ENCODE results near the gene CNTN5.

The CNTN5 gene

DNA sequence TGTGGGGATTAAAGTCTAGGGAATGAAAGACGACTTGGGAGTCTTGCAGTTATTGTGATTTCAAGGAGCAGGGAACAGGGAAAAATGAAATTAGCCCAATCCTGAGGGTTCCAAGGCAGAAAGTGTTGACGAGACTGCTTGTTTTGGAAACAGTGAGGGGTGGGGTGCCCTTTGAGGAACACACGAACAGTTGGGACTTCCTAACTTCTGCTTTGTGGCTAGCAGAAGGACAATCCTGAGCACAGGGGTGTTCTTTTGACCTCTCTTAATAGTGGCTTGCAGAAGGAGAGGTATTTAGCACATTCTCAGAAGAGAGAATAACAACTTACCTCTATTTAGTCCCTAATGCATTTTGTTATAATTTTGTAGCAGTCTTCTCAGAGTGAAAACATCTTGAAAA is 1120.5 kb downstream of the CNTN5 start:
- no peak for DNase-seq

DNA sequence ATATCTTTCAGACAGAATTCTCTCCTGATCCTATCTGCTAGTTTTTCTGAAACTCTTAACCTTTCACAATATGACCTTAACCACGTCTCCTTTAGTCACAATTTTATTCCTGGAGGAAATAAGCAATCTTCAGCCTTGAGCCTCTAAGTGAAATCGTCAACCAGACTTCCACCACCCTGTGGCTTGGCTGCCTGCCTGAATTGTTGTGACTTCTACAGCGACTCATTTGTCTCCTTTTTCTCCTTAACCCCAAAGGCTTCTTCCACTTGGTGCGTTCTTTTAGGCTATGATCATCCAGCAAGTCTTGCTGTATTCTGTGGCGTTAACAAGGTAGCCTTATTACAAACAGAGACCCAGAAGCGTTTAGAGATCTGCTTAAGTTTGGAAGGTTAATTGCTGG is 1131.2 kb downstream of the CNTN5 start:
- DNase-seq = no peak

DNA sequence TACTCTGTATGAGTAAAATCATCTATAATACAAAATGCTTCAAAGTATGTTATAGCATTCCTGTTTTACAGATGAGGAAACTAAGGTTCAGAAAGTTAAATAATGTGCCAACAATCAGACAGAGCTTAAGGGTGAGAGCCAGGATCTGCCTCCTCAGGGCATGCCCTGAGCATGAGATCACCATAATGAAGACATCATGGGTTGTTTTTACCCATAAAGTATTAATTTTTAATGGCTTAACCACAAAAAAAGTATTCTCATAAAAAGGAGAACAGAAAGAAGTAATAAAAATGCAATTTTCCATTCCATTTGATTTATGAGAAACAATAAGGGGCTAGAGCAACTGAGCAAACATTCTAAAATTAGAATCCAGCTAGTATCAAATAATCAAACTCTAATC is 1132.0 kb downstream of the CNTN5 start:
- DNase-seq = no peak

DNA sequence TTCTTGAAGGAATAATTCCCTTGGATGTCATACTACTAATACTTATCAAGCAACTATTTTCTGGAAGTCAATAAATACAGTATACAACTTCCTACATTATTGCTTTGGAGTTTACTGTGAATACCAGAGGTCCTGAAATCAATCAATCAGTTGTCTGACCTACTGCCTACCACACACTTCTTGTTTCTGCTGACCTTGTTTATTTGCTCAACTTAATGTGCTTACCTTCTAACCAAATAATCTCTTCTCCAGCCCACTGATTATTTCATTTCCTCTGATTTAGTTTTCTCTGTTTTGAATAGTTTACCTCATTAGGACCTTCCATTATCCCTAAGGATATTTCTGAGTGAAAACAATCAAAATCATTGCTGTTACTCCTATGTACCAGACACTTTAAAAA is 1142.7 kb downstream of the CNTN5 start:
- no peak for DNase-seq

DNA sequence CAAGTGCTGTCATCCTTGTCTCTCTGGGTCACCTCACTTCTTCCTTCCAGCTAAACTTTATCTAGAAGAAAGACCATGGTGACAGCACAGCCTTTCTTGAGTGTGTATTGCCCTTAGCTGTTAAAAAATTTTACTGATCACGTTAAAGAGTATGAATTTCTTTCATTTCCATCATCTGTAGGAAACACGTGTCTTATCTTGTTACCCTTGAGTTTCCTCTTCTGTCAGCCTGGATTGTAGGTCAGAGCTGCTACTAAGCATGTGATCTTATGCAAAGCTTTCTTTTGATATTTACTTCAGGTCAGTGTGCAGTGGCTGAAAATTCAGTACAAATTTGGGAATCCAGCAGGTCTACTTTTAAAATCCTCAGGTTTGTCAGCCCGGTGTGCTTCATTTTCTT is 1154.1 kb downstream of the CNTN5 start:
- no peak for DNase-seq

DNA sequence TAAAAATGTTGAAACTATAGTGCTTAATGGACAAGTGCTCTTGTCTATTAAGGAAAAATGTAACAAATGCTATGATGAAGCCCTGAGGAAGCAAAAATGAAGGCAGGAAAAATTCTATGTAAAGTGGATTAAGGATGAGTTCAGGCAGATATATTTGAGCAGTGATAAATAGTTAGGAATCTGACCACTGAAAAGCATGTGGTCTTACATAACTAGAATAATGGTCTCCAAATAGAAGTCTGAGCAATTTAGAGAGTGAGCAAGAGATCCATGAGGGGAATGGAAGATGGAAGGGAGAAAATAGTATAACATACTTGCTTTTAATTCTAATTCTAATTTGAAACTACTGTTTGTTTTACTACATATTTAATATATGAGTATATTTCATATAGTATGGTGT is 1155.7 kb downstream of the CNTN5 start:
- DNase-seq = no peak

DNA sequence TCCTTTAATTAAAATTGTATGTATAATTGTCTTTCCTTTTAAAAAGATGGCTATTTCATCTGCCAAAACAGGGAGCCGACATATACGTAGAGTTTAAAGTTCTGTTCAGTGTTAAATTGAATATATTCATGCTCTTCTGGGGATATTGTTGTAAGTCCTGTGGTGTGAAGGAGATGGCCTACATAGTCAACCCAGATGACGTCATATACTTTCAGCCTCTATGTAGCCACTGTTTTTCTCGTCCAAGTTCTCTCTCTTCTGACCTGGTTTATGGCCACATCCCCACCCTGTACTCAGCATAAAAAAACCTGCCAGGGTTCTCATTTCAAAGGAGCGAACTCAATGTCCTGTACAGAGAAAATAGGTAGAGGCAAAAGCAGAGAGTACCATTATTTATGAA is 1156.9 kb downstream of the CNTN5 start:
- no peak for DNase-seq

DNA sequence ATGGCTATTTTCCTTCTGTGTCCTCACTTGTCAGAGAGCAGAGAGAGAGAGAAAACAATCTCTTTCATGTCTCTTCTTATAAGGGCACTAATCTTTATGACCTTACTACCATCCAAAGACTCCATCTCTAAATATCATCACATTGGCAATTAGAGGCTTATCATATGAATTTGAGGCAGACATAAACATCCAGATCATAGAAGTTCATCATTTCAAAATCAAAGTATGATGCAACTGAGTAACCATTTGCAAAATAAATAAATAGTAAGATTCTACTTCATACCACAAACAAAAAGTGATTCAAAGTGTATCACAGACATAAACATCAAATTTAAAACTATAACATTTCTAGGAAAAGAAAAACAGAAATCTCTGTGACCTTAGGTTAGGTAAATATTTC is 1161.6 kb downstream of the CNTN5 start:
- no peak for DNase-seq

DNA sequence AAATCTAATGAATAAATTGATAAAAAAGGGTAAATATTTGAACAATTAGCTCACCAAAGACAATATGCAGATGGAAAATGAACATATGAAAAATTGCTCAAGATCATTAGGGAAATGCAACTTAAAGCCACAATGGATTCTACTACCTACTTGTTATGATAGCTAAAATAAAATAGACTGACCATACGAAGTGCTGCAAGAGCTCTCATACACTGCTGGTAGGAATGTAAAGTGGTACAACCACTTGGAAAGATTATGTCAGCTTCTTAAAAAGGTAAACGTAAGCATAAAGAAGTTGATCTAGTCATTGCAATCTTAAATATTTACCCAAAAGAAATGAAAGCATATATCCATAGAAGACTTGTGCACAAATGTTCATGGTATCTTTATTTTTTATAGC is 1162.2 kb downstream of the CNTN5 start:
- no peak for DNase-seq

DNA sequence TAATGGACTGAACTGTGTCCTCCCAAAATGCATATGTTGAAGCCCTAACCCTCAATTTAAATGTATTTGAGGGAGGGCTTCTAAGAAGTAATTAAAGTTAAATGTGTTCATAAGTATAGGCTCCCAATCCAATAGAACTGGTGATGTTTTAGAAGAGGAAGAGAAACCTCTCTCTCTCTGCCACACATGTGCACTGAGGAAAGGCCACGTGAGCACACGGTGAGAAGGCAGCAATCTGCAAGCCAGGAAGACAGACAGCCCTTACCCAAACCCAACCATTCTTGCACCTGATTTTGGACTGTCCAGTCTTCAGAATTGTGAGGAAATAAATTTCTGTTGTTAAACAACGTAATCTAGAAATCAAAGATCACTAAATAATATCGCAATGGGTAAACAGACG is 1164.8 kb downstream of the CNTN5 start:
- DNase-seq = no peak

DNA sequence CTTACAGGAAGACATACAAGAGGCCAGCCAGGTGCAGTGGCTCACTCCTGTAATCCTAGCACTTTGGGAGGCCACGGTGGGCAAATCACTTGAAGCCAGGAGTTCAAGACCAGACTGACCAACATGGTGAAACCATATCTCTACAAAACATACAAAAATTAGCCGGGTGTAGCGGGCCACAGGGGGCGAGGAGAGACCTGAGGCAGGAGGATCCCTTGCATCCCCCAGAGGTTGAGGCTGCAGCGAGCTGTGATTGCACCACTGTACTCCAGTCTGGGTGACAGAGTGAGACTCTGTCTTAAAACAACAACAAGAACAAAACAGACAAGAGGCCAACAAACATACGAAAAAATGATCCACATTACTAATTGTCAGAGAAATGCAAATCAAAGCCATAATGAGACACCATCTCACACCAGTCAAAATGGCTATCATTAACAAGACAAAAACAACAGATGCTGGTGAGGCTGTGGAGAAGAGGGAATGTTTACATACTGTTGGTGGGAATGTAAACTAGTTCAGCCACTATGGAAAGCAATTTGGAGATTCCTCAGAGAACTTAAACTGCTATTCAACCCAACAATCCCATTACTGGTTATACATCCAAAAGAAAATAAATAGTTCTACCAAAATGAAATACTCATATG is 1167.5 kb downstream of the CNTN5 start:
- DNase-seq = no peak

DNA sequence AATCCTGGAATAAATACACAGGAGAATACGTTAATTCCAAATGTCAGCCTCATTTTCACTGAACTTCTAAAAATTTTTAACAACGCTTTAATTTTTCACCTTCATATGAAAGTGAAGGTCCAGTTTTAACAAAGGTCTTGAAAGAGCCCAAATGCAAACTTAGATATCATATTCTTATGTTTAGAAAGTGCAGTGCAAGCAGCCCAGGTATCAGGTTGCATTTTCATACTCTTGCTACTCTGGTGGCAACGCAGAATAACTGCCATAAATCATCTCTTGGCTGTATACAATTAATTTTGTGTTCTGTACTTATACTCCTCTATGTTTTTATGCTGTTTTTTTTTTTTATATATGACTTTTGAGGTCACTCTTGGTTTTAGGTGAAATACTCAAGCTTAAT is 1169.6 kb downstream of the CNTN5 start:
- DNase-seq = no peak

DNA sequence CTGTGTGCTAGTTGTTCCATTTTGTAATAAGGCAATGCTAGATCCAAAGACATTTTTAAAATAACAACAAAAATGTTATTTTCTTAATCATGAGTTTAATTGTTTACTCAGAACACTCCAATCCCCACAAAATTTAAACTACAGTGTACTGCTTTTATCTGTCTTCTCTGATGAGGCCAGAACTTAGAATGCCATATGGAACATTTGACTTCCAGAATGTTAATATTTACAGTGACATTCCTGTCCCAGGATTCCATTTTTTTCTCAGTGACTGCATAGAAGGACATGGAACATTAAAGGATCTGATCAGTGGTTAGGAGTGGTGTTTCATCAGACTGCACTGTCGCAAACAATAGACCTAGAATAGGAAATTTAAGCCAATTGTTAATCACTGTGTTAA is 1171.4 kb downstream of the CNTN5 start:
- DNase-seq = no peak

DNA sequence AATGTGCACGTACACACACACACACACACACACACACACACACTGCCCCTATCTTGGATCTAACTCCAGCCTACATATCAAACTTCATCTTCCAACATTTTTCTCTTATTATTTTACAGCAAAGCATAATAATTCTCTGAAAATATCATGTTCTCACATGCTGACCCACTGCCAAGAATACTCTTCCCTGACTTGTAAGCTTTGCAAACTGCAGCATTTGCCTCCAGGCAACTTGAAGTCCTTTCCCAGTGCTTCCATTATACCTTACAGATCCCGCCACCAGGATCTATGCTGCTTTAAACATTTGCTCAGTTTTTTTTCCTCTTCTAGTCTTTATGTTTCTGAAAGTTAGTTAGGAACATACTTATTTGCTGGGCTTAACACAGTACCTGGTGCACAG is 1183.0 kb downstream of the CNTN5 start:
- no peak for DNase-seq

DNA sequence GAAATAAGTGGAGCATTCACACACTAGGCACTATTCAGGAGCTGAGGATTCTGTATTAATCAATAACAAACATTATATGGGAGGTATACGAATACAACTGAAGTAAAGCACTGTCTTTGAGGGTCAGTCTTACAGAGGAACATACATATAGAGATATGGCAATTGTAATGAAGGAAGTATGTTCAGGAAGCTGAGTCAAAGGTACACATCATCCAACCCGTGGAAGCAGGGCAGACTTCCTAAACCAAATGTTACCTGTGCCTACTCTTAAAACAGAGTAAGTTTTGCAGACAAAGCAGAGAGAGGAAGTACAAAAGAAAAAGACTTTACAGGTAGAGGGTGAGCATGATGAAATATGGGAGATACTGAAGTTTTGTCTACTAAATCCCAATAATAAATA is 1185.2 kb downstream of the CNTN5 start:
- no peak for DNase-seq

DNA sequence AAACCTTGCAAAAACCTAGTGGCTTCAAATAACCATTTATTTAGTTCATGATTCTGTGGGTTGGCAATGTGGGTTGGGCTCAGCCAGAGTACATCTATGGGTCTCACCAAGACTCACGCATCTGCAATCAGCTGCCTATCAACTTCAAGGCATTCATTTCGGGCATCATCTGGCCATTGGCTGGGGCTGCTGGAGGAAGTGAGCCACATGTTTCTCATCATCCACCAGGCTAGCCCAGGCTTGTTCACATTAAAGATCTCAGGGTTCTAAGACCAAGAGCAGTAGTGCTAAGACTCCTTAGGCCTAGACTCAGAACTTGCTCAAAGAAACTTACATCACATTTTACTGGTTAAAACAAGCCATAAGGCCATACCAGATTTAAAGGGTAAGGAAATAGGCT is 1187.5 kb downstream of the CNTN5 start:
- no peak for DNase-seq

DNA sequence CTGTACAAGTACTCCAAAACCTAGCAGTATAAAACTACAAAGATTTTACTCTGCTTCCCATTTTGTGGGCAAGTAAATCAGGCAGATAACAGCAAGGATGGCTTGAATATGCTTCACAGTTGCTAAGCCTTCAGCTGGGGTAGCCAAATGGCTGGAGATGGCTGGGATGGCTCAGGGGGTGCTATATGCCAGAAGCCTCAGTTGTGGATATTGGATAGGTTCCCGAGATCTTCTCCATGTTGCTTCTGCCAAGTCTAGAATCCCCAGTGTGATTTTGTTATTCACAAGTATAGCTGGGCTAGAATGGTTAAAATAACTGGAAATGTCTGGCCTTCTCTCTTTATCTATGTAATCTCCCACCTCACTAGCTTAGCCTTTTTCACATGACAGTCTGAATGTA is 1194.0 kb downstream of the CNTN5 start:
- no peak for DNase-seq

DNA sequence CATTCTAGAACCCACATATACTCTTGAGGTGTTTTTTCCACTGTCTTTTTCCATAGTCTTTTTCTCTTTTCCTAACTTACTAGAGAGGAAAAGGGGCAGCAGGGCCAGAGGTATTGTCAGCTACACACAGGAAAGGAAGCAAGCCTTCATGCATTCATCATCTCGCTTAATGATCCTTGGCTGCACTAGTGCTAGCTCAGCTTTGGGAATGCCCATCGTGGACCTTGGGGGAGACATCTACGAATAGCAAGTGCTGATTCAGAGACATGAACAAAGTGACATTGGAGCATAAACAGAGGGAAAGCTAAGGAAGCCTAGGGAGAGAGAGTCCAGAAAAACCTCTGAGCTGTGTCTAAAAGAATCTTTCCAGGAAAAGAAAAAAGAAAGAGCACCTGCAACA is 1200.1 kb downstream of the CNTN5 start:
- DNase-seq = no peak

DNA sequence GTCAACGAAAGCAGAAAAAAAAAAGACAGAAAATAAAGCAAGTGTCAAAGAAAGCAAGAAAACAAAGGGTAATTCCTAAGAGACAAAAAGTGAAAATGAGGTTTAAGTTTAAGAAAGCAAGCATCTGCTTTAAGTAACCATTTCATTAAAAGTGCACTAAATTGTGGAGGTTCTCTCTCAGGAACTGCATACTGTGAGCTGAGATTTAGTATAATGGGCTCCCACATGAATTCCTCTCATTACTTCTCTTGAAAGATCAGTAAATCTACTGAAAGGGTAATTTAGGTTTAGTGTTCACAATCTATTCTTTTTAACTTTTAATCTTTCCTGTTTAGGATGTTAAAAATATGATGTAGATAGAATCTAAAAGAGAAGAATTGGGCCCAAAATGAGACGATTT is 1201.0 kb downstream of the CNTN5 start:
- DNase-seq = no peak

DNA sequence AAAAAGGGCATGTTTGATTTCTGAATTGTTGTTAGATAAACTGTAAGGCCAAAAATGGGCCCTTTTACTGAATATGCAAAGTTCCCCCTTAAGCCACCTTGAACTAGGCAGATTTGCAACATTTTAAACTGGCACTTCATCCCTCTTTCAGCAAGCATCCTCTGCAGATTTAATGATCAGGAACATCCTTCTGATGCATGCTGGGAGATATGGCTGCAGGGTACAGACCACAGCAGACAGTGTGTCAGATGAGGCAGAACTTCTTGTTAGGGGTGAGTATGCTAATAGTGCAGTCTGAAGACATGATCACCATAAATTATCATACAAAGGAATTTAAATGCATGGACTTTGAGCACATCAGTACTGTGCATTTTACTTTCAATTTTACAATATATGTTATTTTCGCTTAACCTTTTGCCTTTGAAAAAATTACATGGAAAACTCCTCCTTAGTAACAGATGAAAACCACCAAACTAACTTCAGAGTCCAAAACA is 1203.8 kb downstream of the CNTN5 start:
- no peak for DNase-seq

DNA sequence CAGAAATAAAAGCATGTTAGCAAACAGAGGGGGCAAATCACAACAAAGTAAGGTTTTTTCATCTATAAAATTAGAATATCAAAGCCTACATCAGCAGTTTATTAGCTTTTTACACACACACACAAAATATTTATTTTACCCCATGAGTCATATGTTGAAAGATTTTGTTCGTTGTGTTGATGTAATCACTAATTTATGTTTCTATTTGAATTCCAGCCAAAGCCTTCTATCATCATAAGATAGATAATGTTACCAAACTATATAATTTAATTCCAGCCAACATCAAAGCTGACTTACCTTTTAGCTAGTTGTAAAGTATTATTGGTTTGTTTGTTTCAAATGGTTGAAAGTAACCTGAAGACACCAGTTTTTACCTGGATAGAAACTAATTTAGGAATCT is 1208.3 kb downstream of the CNTN5 start:
- no peak for DNase-seq

DNA sequence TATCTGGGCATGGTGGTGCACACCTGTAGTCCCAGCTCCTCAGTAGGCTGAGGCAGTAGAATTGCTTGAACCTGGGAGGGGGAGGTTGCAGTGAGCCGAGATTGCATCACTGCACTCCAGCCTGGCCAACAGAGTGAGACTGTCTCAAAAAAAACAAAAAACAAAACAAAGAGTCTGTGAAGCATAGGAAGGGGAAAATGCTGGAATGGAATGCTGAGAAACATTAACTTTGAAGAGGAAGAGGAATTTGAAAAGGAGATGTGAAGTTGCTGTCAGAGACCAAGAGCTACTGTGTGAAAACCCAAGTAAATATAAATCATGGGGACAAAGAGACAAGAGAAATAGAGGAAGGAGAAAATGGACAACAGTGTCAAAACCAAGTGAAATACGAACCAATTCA is 1211.3 kb downstream of the CNTN5 start:
- no peak for DNase-seq

DNA sequence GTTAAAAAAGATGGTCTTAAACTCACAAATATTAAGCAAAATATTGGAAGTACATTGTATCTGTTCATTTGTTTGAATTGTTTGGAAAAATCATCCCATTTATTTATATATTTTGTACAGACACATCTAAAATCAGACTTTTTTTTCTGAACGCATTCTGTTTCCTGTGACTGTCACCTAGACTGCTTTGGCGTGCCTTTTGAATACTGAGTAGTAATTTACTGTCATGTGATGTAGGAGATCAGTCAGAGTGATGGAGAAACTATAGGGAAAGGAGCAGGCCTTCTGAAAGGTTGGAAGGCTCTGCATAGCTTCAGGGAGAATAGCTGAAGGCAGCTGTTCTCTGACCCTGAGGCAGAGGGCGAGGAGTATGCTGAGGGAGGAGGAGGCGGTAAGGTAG is 1214.3 kb downstream of the CNTN5 start:
- no peak for DNase-seq

DNA sequence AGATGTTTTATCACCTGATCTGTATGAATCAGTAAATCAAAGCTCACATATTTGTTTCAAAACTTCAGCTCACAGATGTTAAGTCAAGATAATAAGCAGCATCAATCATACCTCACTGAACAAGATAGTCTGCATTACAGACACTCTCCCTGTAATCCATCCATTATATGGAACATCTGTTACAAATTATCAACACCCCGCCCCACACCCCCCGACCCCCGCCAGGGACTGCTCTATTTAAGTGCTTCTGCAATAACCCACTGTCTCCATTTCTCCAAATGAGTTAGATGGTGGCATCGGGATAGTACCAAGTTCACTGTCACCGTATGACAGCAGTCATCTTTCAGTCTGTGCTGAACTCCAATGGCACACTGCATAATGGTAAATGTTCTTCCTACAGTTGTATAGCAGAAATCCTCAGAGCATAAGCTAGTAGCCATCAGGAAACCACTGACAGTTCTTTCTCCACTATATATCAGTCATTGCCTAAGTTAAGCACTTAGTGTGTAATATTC is 1219.3 kb downstream of the CNTN5 start:
- no peak for DNase-seq

DNA sequence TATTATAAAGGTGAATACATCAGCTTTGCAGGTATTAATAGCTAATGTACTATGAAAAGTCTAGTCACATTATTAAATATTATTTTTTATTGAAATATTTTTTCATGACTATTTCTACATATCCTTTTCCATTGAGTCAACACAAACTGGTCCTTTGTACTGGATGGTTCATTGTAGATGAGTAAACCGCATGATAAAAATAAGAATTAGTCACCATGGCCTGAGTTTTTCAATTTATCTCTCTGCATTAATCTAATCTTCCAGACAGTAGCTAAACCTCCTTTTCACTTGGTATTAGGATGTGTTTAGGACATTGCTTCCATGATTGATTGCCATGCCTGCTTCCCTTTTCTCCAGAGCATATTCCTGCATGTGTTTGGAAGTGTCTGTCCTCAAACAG is 1227.0 kb downstream of the CNTN5 start:
- DNase-seq = no peak
